ENCODE results near the gene CXCR6. TPM values are rescaled to one million over a fixed set of nuclear protein-coding genes. Genes with fewer than 3 reads are reported as not detected.

Gene CXCR6
- polyA plus RNA-seq, 2 of the 4 experiments (the other 2 are of a cell fraction): not detected

DNA sequence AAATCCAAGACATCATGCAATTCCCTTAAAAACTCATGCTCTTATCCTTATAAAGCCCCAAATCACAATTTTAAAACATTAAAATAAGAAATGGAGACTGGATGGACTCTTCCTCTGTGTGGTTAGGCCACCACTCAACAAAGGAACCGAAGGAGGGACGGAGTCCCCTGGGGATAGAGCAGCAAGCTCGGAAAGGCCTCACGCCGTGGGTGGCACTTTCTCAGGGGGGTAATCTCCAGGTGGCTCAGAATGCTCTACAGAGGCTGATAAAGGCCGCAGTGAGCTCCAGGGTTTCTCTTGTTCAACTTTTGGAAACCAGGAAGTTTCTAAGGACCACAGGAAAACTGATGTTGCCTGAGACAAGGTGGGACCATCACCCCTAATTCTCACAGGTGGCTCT, 33.7 kb upstream of the CXCR6 start:
- FAIRE-seq: no peak
- CTCF ChIA-PET: no interaction called here
- WGBS (ENCODE audit: missing lambda C conversion rate): 83% methylated on average over 5 of the region's 6 CpGs

DNA sequence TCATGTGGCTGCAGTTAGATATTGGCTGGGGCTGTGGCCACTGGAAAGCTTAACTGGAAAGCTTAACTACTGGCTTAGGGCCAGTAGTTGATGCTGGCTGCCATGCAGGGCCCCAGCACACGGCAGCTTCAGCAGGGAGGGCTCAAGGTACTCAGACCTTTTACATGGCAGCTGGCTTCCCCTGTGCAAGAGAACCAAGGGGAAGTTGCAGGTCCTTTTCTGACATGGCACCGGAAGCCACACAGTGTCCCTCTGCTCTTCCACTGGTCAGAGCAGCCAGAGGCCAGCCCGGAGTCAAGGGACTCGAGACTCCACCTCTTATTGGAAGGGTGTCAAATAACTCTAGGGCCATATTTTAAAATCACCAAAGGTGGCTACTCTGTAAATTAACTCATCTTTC, 32.4 kb upstream of the CXCR6 start:
- Histone ChIP-seq H3K4me2 (no peak overlapping the region), H3K4me1 (no peaks in the 10 kb centered on the region; the same call in 2 of the 3 replicates), H3K9me3 (no peaks in the 10 kb centered on the region), H3K27ac (no peak overlapping the region), H3K4me3 (no peak overlapping the region)
- ATAC-seq: no peak
- POLR2A ChIA-PET: no interaction called here
- no peak for FAIRE-seq
- TF ChIP-seq, protein P1, sequence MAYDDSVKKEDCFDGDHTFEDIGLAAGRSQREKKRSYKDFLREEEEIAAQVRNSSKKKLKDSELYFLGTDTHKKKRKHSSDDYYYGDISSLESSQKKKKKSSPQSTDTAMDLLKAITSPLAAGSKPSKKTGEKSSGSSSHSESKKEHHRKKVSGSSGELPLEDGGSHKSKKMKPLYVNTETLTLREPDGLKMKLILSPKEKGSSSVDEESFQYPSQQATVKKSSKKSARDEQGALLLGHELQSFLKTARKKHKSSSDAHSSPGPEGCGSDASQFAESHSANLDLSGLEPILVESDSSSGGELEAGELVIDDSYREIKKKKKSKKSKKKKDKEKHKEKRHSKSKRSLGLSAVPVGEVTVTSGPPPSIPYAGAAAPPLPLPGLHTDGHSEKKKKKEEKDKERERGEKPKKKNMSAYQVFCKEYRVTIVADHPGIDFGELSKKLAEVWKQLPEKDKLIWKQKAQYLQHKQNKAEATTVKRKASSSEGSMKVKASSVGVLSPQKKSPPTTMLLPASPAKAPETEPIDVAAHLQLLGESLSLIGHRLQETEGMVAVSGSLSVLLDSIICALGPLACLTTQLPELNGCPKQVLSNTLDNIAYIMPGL (CRISPR knock-in tag; IDR thresholded peaks at IDR 0.05; ENCODE audit: borderline replicate concordance): no peak
- no peak for TF ChIP-seq ESRRA (IDR thresholded peaks at IDR 0.05; ENCODE audit: borderline replicate concordance, low read length)
- TF ChIP-seq, protein P2, sequence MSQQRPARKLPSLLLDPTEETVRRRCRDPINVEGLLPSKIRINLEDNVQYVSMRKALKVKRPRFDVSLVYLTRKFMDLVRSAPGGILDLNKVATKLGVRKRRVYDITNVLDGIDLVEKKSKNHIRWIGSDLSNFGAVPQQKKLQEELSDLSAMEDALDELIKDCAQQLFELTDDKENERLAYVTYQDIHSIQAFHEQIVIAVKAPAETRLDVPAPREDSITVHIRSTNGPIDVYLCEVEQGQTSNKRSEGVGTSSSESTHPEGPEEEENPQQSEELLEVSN (IDR thresholded peaks at IDR 0.05; ENCODE audit: borderline replicate concordance, low read depth): no peak
- TF ChIP-seq, protein P3, sequence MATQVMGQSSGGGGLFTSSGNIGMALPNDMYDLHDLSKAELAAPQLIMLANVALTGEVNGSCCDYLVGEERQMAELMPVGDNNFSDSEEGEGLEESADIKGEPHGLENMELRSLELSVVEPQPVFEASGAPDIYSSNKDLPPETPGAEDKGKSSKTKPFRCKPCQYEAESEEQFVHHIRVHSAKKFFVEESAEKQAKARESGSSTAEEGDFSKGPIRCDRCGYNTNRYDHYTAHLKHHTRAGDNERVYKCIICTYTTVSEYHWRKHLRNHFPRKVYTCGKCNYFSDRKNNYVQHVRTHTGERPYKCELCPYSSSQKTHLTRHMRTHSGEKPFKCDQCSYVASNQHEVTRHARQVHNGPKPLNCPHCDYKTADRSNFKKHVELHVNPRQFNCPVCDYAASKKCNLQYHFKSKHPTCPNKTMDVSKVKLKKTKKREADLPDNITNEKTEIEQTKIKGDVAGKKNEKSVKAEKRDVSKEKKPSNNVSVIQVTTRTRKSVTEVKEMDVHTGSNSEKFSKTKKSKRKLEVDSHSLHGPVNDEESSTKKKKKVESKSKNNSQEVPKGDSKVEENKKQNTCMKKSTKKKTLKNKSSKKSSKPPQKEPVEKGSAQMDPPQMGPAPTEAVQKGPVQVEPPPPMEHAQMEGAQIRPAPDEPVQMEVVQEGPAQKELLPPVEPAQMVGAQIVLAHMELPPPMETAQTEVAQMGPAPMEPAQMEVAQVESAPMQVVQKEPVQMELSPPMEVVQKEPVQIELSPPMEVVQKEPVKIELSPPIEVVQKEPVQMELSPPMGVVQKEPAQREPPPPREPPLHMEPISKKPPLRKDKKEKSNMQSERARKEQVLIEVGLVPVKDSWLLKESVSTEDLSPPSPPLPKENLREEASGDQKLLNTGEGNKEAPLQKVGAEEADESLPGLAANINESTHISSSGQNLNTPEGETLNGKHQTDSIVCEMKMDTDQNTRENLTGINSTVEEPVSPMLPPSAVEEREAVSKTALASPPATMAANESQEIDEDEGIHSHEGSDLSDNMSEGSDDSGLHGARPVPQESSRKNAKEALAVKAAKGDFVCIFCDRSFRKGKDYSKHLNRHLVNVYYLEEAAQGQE (IDR thresholded peaks at IDR 0.05): no peak
- no peak for TF ChIP-seq NR3C1 (IDR thresholded peaks at IDR 0.05)
- TF ChIP-seq FOSB (CRISPR knock-in tag; IDR thresholded peaks at IDR 0.05): no peak
- TF ChIP-seq RFX5 (IDR thresholded peaks at IDR 0.05): no peak
- TF ChIP-seq CEBPB (IDR thresholded peaks at IDR 0.05): no peak
- no peak for TF ChIP-seq NPAS2 (CRISPR knock-in tag; IDR thresholded peaks at IDR 0.05; ENCODE audit: borderline replicate concordance)
- WGBS (ENCODE audit: missing lambda C conversion rate): 59% methylated on average over 3 of the region's 4 CpGs
- DNase-seq (ENCODE audit: low read depth in 1 of 2, low spot score in 1 of 2): no peak
- CTCF ChIA-PET: interaction anchor here (1.1 to 1.2 kb wide), 2 partner anchors 18 to 27 kb away, joined by 3 to 4 read pairs; no protein-coding TSS in a partner anchor

More for the DNA sequence above, 33.7 kb upstream of the CXCR6 start:
- POLR2A ChIA-PET: no interaction called here
- no peak for ATAC-seq
- TF ChIP-seq TP53 (CRISPR knock-in tag; IDR thresholded peaks at IDR 0.05) (no peak), HOXB5 (CRISPR knock-in tag; IDR thresholded peaks at IDR 0.05) (no peak), POLR2AphosphoS2 (conservative IDR thresholded peaks at IDR 0.05; ENCODE audit: low read length) (no peak)
- no peaks in the 10 kb centered on the region for H3K9me3 ChIP-seq
- no peak overlapping the region for H3K4me3 ChIP-seq
- no peaks in the 10 kb centered on the region for H3K4me1 ChIP-seq
- DNase-seq (ENCODE audit: low read depth in 1 of 2, low spot score in 1 of 2): no peak
- no peak overlapping the region for H3K27ac ChIP-seq
- H3K4me2 ChIP-seq: no peak overlapping the region

DNA sequence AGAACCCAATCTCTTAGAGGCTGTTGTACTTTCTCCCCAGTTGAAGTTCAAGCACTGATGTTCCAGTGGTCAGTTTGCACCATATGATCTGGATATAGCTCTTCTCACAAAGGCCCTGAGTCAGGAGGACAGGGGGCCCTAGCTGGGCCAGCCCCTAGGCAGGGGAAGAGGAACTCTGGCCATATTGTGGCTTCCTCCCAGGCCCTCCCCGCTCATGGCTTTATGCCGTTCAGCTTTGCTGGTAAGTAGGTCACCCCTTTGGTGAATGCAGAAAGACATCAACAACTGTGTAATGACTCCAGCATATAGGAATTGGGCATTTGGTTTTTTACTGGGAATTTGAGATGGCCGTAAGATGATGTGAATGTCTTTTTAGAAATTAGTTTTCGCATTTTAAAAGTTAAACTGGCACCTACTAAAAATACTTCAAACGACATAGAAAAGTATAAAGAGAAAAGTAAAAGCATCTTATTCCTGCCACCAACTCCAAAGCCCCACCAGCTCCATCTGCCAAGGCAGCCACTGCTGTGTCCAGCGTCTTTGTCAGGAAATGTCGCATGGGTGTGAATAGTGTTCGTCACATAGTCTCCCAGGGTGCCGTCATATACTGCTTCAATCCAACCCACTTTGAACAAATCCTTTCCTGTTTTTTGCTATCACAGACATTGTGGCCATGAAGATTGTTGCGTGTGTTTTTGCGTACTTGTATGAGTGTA, 31.6 kb upstream of the CXCR6 start:
- ChIA-PET CTCF (interaction anchor here (1.1 to 1.2 kb wide), 2 partner anchors 17 to 27 kb away, joined by 3 to 4 read pairs; no protein-coding TSS in a partner anchor), POLR2A (no interaction called here)
- TF ChIP-seq SMC3 (IDR thresholded peaks at IDR 0.05) (no peak), TFCP2L1 (CRISPR knock-in tag; IDR thresholded peaks at IDR 0.05) (no peak), KDM5A (IDR thresholded peaks at IDR 0.05) (no peak), GATA3 (IDR thresholded peaks at IDR 0.05; ENCODE audit: borderline replicate concordance) (no peak), HOXB13 (CRISPR knock-in tag; IDR thresholded peaks at IDR 0.05; ENCODE audit: low read depth) (no peak), BHLHE40 (IDR thresholded peaks at IDR 0.05; ENCODE audit: low read depth, low read length) (no peak), MAFK (IDR thresholded peaks at IDR 0.05; ENCODE audit: partially characterized antibody) (no peak), CHD2 (IDR thresholded peaks at IDR 0.05; ENCODE audit: low read length, partially characterized antibody) (no peak), CEBPB (IDR thresholded peaks at IDR 0.05) (no peak), HDAC2 (IDR thresholded peaks at IDR 0.05) (no peak)
- TF ChIP-seq, protein P3 (IDR thresholded peaks at IDR 0.05): no peak
- TF ChIP-seq, protein P2 (IDR thresholded peaks at IDR 0.05; ENCODE audit: borderline replicate concordance, low read depth): no peak
- no peak for ATAC-seq
- Histone ChIP-seq H3K4me2 (no peak overlapping the region), H3K4me1 (no peaks in the 10 kb centered on the region; the same call in 2 of the 3 replicates), H3K4me3 (no peak overlapping the region), H3K27ac (no peak overlapping the region), H3K9me3 (no peaks in the 10 kb centered on the region)
- no peak for DNase-seq (ENCODE audit: low read depth in 1 of 2, low spot score in 1 of 2)
- no peak for FAIRE-seq
- WGBS (ENCODE audit: missing lambda C conversion rate): 87% methylated on average over 11 of the region's 11 CpGs
